Adrenal gland (tissue), 12 donors: ENCODE measurements around the gene GABRR2. TPM values are rescaled to one million over a fixed set of nuclear protein-coding genes. Genes with fewer than 3 reads are reported as not detected.

Experiments
- DNase-seq, 7 donors: peaks; one replicate each; pipeline ENCODE4 v3.0.0-alpha.2; 2019 to 2020
- H3K27ac ChIP-seq, 5 donors: fragments of 200-600 bp; sonication (generic) in 4 of 5; 1 replicate in 3 of 5; 2 replicates in 2 of 5; pipeline versions ENCODE4 v1.5.1 to v1.8.0; 2016 to 2020; ENCODE audit warnings: mild to moderate bottlenecking in 1 of 5
- H3K27me3 ChIP-seq: fragments of 200-600 bp; 2 replicates; pipeline ENCODE4 v1.8.0; 2021
- H3K36me3 ChIP-seq, 2 donors: fragments of 200-600 bp; replicated peaks in 1 of 2; 1 replicate in 1 of 2; 2 replicates in 1 of 2; pipeline versions ENCODE4 v1.5.1 to v1.8.0; 2018 to 2022
- H3K4me1 ChIP-seq, 2 donors: fragments of 200-600 bp; replicated peaks in 1 of 2; 1 replicate in 1 of 2; 2 replicates in 1 of 2; pipeline versions ENCODE4 v1.5.1 to v1.8.0; 2018 to 2021
- H3K4me3 ChIP-seq, 4 donors: fragments of 200-600 bp; sonication (generic) in 3 of 4; one replicate each; pipeline ENCODE4 v1.5.1; 2016 to 2018
- H3K9me3 ChIP-seq, 3 donors: fragments of 200-600 bp; sonication (generic) in 1 of 3; replicated peaks in 1 of 3; 1 replicate in 2 of 3; 2 replicates in 1 of 3; pipeline versions ENCODE4 v1.5.1 to v1.8.0; 2016 to 2021
- POLR2A ChIP-seq, 2 donors: fragments of 450-650 bp; IDR thresholded peaks; one replicate each; pipeline ENCODE4 v1.6.1; 2017; ENCODE audit warnings: antibody characterized with exemption in 2 of 2, mild to moderate bottlenecking in 2 of 2, moderate library complexity in 1 of 2
- WGBS, 4 donors: extraction: QIAGEN DNeasy Blood & Tissue Kit in 2 of 4; methylation state at CpG; one replicate each; pipeline versions ENCODE4 v1.1.5 to v1.1.7; 2013 to 2017; 5-methylcytosine and 5-hydroxymethylcytosine counted together
- intact Hi-C, 2 donors: fragments of 100-400 bp; cut with DNase I; formaldehyde crosslinking; loops; one replicate each; pipeline versions ENCODE4 v1.14.1 to v1.15.0; 2022 to 2023
- polyA plus RNA-seq, 3 donors: library from polyadenylated mRNA; stranded (reverse); fragments of 200-250 nt in 2 of 3; fragments of 350-450 nt in 1 of 3; fragmentation: Illumina TruSeq in 1 of 3; extraction: RNeasy Lipid Tissue Mini Kit (QIAGEN cat#74804) in 1 of 3; gene quantifications; one replicate each; pipeline ENCODE4 v1.2.3, GENCODE V29; 2013 to 2014
- total RNA-seq, 9 donors: library from RNA; depleted of rRNA in 4 of 9; stranded (reverse); fragments of >200 nt in 4 of 9; fragments of 120-200 nt in 1 of 9; fragmentation: NEBNext Ultra II Directional in 1 of 9; extraction: Animal tissue kit (Norgen Biotek cat#: 25700) in 1 of 9; gene quantifications; one replicate each; pipeline versions ENCODE4 v1.1.0 to v1.2.4, GENCODE V29; 2013 to 2023
- TF ChIP-seq, protein P1 (sequence below), 6 experiments: fragments of 450-650 bp in 4 of 6; fragments of 200-600 bp in 2 of 6; sonication (generic) in 1 of 6; IDR thresholded peaks; 1 replicate in 5 of 6; 2 replicates in 1 of 6; pipeline versions ENCODE4 v1.5.1 to v1.8.0; 2016 to 2021; ENCODE audit warnings: antibody characterized with exemption in 6 of 6, mild to moderate bottlenecking in 2 of 6, moderate library complexity in 1 of 6
- donor health status: healthy with polysubstance abuse.
- donor health status: Bipolar disorder and iron deficiency.
- donor health status: DM: yes; HTN: yes; CAD: no.
- donor health status: DM: no; HTN: no; CAD: no.
- donor health status: DM: no; HTN: no; CAD: no.
- donor health status: DM: yes; HTN: yes; CAD: no.

The GABRR2 gene
- total and polyA plus RNA-seq, 12 donors = 0.17 to 2.4 (median 0.71) TPM; not detected in 2

DNA sequence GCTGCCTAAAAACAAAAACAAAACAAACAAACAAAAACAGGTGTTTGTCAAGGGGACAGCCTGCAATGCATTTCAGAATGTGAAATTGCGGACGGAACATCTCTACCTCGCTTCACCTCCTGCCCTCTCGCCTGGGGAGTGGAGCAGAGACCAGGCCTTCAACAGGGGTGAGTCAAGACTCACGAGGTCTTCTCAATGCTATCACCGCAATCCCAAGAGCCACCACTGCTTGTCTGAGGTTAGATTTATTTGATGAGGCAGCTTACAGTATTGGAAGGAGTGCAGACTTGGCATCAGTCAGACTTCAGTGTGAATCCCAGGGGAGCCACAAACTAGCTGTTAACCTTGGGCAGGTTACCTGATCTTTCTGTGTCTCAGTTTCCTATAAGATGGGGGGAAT, 105.6 kb downstream of the GABRR2 start:
- H3K36me3 ChIP-seq = no peaks in the 10 kb centered on the region

DNA sequence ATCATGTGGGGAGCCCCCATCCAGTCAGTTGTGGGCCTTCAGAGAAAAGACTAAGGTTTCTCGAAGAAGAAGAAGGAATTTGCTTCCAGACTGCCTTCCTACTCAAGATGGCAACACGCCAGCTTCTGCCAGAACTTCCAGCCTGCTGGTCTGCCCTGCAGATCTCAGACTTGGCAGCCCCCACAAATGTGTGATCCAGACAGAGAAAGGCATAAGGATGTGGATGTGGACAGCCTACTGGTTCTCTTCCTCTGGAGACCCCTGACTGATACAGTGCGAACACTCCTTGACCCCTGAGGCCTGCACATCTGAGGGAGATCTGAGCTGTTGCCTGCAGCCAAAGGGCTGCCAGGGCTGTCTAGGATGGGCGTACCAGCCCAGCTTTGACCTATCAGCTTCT, 106.5 kb downstream of the GABRR2 start:
- DNase-seq = no peak
- H3K4me3 ChIP-seq = no peak overlapping the region
- no peaks in the 10 kb centered on the region for H3K27me3 ChIP-seq
- H3K4me1 ChIP-seq = no peaks in the 10 kb centered on the region
- 68 to 89% (median 84%) methylated on average over 3 to 4 of the region's 4 CpGs for WGBS, 4 donors
- no peak overlapping the region for H3K27ac ChIP-seq
- intact Hi-C loops = no loop called here
- no peaks in the 10 kb centered on the region for H3K36me3 ChIP-seq
- TF ChIP-seq, protein P1, sequence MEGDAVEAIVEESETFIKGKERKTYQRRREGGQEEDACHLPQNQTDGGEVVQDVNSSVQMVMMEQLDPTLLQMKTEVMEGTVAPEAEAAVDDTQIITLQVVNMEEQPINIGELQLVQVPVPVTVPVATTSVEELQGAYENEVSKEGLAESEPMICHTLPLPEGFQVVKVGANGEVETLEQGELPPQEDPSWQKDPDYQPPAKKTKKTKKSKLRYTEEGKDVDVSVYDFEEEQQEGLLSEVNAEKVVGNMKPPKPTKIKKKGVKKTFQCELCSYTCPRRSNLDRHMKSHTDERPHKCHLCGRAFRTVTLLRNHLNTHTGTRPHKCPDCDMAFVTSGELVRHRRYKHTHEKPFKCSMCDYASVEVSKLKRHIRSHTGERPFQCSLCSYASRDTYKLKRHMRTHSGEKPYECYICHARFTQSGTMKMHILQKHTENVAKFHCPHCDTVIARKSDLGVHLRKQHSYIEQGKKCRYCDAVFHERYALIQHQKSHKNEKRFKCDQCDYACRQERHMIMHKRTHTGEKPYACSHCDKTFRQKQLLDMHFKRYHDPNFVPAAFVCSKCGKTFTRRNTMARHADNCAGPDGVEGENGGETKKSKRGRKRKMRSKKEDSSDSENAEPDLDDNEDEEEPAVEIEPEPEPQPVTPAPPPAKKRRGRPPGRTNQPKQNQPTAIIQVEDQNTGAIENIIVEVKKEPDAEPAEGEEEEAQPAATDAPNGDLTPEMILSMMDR (IDR thresholded peaks at IDR 0.05) = no peak
- no peak for TF ChIP-seq POLR2A (IDR thresholded peaks at IDR 0.05)
- no peaks in the 10 kb centered on the region for H3K9me3 ChIP-seq

More for the DNA sequence above, 105.6 kb downstream of the GABRR2 start:
- Histone ChIP-seq H3K4me1 (no peaks in the 10 kb centered on the region), H3K27ac (no peak overlapping the region), H3K9me3 (no peaks in the 10 kb centered on the region), H3K4me3 (no peak overlapping the region), H3K27me3 (no peaks in the 10 kb centered on the region)
- no peak for DNase-seq
- intact Hi-C loops = no loop called here
- whole genome bisulfite sequencing, 4 donors = 83 to 91% (median 88%) methylated on average over 6 of the region's 6 CpGs
- no peak for TF ChIP-seq POLR2A (IDR thresholded peaks at IDR 0.05)

Other genes with a start within 250 kb of the GABRR2 start
- 100 to 1,000 TPM in 8 of 9 donors, 10 to 100 TPM in 1; 79.6 to 359 (median 260) TPM for gene PNRC1, start 234.5 kb downstream of the GABRR2 start, total RNA-seq
- 100 to 1,000 TPM in 1 of 3 donors, 10 to 100 TPM in 2; 65.5 to 116 (median 86.3) TPM for gene PNRC1, start 234.5 kb downstream of the GABRR2 start, polyA plus RNA-seq
- 1 to 10 TPM in 3 of 9 donors, under 1 TPM in 5, not detected in 1; 0.26 to 2.2 (median 0.78) TPM for gene SRSF12, start 197.2 kb downstream of the GABRR2 start, total RNA-seq
- gene SRSF12, start 197.2 kb downstream of the GABRR2 start, polyA plus RNA-seq = 1 to 10 TPM in 1 of 3 donors, under 1 TPM in 2; 0.72 to 1.4 (median 0.91) TPM
- gene PM20D2, start 169.2 kb downstream of the GABRR2 start, total RNA-seq = 10 to 100 TPM in 1 of 9 donors, 1 to 10 TPM in 8; 4.3 to 10.0 (median 6.1) TPM
- gene PM20D2, start 169.2 kb downstream of the GABRR2 start, polyA plus RNA-seq = 1 to 10 TPM; 1.8 to 7.1 (median 2.3) TPM
- gene GABRR1, start 97.9 kb downstream of the GABRR2 start, total RNA-seq = under 1 TPM in 1 of 9 donors, not detected in 8; 0.06 TPM
- gene GABRR1, start 97.9 kb downstream of the GABRR2 start, polyA plus RNA-seq = not detected
- 10 to 100 TPM; 27.9 to 55.4 (median 38.0) TPM for gene UBE2J1, start 37.4 kb upstream of the GABRR2 start, total RNA-seq
- 10 to 100 TPM; 18.4 to 65.6 (median 22.4) TPM for gene UBE2J1, start 37.4 kb upstream of the GABRR2 start, polyA plus RNA-seq
- 10 to 100 TPM; 18.8 to 42.1 (median 36.5) TPM for gene RRAGD, start 97.0 kb upstream of the GABRR2 start, total RNA-seq
- gene RRAGD, start 97.0 kb upstream of the GABRR2 start, polyA plus RNA-seq = 10 to 100 TPM in 1 of 3 donors, 1 to 10 TPM in 2; 4.8 to 26.2 (median 9.2) TPM
- 10 to 100 TPM in 3 of 9 donors, 1 to 10 TPM in 6; 4.8 to 16.6 (median 8.0) TPM for gene ANKRD6, start 117.9 kb upstream of the GABRR2 start, total RNA-seq
- 1 to 10 TPM; 2.8 to 8.7 (median 5.1) TPM for gene ANKRD6, start 117.9 kb upstream of the GABRR2 start, polyA plus RNA-seq